HG03571 (cell line): ENCODE data around the gene SDHC.

Source experiments
- ATAC-seq: cut with Tn5 transposase; IDR thresholded peaks from one replicate; pipeline ENCODE4 v1.9.1; 2021; ENCODE audit not compliant: unreplicated experiment

Gene SDHC, protein sequence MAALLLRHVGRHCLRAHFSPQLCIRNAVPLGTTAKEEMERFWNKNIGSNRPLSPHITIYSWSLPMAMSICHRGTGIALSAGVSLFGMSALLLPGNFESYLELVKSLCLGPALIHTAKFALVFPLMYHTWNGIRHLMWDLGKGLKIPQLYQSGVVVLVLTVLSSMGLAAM

GRCh38 chr1:161314201-161314981, at the start of gene SDHC:
TSS of gene SDHC (plus strand) at chr1:161314381. CDS start at chr1:161314406, 25 bp downstream.
- ATAC-seq, result peak; percentile 94

DNA sequence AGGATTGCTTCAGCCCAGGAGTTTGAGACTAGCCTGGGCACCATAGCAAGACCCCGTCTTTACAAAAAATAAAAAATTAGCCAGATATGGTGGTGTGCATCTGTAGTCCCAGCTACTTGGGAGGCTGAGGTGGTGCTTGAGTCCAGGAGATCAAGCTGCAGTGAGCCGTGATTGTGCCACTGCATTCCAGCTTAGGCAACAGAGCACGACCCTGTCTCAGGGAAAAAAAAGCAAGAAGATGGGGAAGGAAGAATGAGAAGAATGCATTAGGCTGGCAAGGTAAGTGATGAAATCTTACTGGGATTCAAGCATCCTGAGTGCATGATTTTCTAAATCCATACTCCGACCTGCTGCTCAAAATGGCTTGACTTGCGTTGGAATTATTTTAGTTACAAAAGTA, 48.9 kb upstream of the SDHC start:
- no peak for ATAC-seq

DNA sequence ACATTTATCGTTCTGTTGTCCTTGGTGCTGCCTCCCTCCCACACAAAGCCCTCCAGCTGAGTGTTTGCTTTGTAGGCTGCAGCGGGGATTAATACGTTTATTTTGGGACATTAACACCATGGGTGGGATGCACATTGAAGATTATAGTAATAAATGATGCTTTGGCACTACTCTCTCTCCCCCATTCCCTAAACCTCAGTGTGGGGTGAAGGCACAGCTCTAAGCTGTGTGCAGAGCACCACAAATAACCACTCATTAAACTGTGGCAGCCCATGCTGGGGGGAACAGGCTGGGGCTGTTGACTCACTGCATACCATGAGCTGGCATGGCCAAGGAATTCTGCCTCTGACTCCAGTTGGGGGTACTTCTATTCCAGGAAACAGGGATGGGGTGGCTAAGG, 48.0 kb upstream of the SDHC start:
- ATAC-seq, result no peak

DNA sequence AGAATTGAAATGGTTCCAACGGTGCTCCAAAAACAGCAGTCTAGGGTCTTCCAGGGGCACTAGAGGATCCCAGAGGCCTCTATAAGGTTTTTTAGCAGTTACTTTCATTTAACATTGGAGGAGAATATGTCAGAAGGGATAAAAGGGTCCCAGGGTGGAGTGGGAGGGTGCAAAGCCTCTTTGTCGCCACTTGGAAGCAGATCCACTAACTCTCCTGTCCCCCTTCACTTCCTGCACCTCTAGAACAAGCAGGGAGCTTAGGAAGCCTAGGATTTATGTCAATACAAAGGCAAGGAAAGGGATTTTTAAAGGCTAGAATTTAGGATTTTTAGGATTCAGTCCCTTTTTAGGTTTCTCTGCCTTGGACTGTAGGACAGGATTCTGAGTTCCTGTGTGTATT, 47.3 kb upstream of the SDHC start:
- ATAC-seq, result no peak

- no peak for ATAC-seq
Measured at GRCh38 chr1:161267321-161267720, 46.9 kb upstream of the SDHC start.

- ATAC-seq, result no peak
Measured at GRCh38 chr1:161273402-161273801, 40.8 kb upstream of the SDHC start.

DNA sequence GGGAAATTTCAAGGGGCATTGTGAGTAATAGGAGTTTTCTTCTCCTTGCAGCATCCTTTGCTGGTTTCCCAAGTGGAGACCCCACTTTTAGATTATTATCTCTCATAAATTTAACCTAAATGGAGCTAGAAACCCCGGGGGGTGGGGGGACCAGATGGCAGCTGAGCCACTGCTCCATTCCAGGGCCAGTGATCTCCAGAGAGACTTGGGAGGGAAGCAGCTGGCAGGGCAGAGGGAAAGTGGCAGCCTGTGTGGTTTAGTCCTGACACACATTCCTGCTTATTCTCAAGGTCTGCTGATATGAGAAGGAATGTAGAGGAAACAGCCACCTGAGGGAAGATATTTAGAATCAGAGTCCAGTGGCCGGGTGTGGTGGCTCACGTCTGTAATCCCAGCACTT, 39.3 kb upstream of the SDHC start:
- ATAC-seq, result no peak

DNA sequence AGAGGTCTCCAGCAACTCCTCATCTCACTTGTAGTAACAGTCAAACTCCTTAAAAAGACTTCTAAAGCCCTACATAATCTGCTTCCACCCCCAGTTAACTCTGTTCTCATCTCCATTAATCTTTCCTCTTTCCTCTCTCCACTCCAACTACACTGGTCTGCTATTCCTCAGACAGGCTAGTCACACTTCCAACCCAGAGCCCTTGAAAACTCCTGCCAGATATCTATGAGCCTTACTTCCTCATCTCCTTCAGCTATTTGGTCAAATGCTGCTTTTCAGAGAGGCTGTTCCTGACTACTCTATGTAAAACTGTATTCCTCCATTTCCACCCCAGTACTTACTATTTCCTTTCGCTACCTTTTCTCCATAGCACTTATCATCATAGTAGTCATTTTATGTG, 31.2 kb upstream of the SDHC start:
- ATAC-seq, result no peak

DNA sequence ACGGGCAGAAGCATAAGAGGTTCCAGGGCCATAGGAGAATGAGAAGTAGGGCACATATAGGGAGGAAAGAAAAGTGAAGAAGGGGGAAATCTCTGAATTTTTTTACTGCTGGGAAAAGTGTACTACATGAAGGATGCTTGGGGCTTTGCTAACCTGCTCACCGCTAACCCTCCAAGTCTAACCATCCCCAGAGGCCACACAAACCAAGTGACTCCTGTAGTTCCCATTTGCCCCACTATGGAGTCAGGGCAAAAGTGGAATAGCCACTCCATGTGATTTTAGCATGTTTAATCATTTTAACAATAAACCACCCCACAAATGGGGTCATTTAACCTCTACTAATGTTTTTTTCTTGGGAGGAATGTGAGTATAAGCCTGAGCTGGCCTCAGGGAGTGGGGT, 29.1 kb upstream of the SDHC start:
- no peak for ATAC-seq

DNA sequence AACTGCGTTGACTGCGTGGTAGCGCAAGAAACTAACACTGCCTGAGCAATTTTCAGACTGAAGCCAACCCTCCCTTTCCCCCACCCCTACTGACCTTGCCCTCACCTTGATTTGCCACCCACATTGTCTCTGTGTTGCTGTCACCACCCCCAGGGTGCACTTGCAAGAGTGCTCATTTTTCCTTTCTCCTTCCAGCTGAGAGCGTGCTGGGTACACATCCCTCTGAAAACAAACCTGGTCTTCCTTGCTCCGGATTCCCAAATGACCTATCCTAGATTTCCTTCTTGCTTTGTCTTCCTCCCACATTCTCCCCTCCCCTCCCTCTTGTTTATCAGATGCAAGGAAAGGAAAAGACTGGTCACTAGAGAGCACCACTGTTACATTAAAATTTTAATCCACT, 28.7 kb upstream of the SDHC start:
- ATAC-seq, result no peak

DNA sequence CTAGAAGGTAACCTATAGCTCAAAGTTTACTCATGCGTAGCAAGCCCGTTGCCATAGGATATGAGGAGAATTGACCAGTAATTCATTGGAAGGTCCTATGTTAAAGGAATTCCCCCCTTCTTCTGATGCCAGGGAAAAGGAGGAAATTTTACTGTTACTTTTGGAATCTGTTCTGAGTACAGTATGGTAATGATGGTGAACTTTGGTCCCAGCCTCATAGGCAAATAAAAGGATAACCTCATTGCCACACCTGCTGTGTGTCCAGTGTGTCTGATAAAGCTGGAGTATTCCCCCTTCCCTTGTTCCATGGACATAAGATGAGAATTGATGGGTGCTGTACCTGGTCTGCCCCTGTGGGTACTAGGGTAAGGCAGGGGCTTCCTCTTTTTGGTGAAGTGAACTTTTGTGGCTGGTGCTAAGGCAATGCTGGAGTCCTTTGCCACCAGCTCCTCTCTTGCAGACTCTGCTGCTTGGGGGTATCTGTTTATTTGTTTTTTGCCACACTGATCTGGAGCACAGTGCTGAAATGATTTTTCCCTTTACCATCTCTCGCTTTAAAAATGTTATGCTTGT, 26.6 kb upstream of the SDHC start:
- ATAC-seq, result no peak

GRCh38 chr1:161290779-161291178, 23.4 kb upstream of the SDHC start:
- ATAC-seq, result no peak

GRCh38 chr1:161297415-161297814, 16.8 kb upstream of the SDHC start:
- no peak for ATAC-seq

DNA sequence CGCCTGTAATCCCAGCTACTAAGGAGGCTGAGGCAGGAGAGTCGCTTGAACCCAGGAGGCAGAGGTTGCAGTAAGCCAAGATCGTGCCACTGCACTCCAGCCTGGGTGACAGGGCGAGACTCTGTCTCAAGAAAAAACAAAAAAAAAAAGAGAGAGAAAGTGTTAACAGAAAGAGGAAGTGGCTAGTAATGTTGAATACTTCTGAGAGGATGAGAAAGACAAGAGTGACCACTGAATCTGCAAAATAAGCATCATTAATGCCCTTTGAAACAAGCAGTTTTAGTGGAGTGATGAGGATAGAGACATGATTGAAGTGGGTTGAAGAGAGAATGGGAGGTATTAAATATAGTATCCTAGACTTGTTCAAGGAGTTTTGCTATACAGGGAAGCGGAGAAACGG, 16.1 kb upstream of the SDHC start:
- ATAC-seq, result no peak

GRCh38 chr1:161299347-161299746, 14.8 kb upstream of the SDHC start:
- no peak for ATAC-seq

GRCh38 chr1:161300478-161300877, 13.7 kb upstream of the SDHC start:
- no peak for ATAC-seq

DNA sequence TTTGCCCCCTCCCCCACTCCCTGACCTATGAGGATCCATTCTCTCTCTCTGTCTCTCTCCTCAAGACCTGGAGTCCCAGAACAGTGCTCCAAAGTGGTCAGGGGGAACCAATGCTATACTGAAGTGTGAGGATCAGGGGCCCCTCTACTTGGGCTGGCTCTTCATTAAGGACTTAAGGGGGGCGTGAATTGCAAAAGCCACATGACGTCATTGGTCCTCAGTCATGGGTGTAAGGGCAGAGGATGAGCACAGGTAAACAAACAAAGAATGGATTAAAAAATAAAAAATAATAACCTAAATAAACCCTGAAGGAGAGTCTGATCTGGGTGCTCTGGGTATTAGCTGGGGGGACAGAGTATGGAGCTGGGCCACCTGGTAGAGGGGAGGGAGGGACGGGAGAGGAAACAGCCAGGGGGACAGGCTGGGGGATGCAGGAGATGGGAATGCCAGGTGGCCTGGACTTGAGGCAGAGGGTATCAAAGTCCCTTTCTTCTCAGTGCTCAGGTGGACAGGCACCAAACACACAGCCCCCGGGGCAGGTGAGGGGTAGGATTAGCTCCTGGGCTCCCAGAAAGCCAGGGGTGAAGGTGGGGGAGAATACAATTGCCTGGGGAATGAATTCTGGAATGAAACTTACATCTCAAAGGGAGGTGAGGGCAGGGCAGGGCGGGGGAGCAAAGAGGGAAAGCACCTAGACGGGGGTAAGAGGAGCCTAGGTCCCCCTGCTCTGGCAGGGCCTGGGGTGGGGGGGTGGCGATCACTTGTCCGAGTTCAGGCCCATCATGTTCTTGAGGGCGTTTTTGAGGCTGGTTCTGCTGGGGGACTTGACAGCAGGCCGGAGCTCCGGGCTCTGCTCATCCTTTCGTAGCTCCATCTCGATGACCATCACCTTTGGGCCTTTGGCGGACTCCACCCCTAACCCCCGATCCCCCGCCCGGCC, 9.0 kb upstream of the SDHC start:
- no peak for ATAC-seq

GRCh38 chr1:161305867-161306519, 8.2 kb upstream of the SDHC start:
- ATAC-seq, result peak; percentile 67

GRCh38 chr1:161307230-161307768, 6.9 kb upstream of the SDHC start:
- no peak for ATAC-seq

DNA sequence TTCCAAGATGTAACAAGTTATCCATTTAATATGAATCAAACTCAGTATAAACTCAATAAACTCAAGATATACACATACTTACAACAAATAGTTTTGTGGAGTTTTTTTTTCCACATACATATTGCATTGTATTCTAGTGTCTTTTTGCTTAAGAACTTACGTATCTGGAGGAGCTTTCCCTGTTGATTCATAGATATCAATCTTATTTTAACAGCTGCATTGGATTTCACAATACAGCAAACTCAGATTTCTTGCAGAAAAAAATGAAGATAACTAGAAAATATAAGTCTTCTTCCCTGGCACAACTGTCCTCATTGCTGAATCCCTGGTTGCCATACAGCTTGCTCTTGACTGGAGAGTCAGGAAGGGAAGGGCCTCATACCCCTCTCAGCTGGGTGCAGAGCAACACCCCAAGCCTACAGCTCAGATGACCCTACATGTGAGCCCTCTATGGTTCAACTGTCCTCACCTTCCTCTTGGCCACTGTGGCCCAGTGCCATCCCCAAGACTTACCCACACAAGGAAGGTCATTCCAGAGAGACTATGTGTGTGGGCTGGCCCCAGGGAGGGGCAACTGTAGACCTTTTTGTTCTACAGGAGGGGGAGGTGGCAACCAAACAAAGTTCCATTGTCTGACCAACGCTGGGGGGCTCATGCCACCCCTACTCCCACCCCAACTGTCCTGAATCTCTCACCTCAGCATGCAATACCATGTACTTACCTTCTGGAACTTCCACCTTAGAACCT, 6.1 kb upstream of the SDHC start:
- no peak for ATAC-seq
